WTC11 (cell line): ENCODE measurements around the gene TRUB1. TPM values are rescaled to one million over a fixed set of nuclear protein-coding genes. Genes with fewer than 3 reads are reported as not detected.

Source experiments
- ATAC-seq: fragments of 200-7000 bp; cut with Tn5 transposase; 2 replicates; pipeline ENCODE4 v1.10.0; 2021; ENCODE audit warnings: mild to moderate bottlenecking, moderate library complexity
- CTCF ChIA-PET: fragments of 300-600 bp; sonication (Branson Sonifier 250); formaldehyde crosslinking; loops from one replicate; lab custom pipeline; 2021; ENCODE audit warnings: antibody characterized with exemption; lab: Charles Lee
- POLR2A ChIA-PET: fragments of 350-600 bp; sonication (Branson Sonifier 250); formaldehyde crosslinking; loops from one replicate; lab custom pipeline; 2021; ENCODE audit warnings: antibody characterized with exemption; lab: Charles Lee
- DNase-seq: peaks from one replicate; pipeline ENCODE4 v3.0.0; 2021; ENCODE audit warnings: low spot score
- H3K27ac Mint-ChIP-seq: 2 replicates; pipeline ENCODE4 v1.8.0; 2021; ENCODE audit warnings: mixed read lengths
- H3K27me3 Mint-ChIP-seq: 2 replicates; pipeline ENCODE4 v1.8.0; 2021; ENCODE audit warnings: low read depth, mild to moderate bottlenecking, moderate library complexity, mixed read lengths
- H3K36me3 Mint-ChIP-seq: 2 replicates; pipeline ENCODE4 v1.8.0; 2021; ENCODE audit warnings: mixed read lengths
- H3K4me1 Mint-ChIP-seq: 2 replicates; pipeline ENCODE4 v1.8.0; 2022; ENCODE audit warnings: mixed read lengths
- H3K4me3 Mint-ChIP-seq: 2 replicates; pipeline ENCODE4 v1.8.0; 2021; ENCODE audit warnings: mild to moderate bottlenecking, moderate library complexity, mixed read lengths
- H3K9me3 Mint-ChIP-seq: 2 replicates; pipeline ENCODE4 v1.8.0; 2021; ENCODE audit warnings: mixed read lengths
- ATF1 ChIP-seq: sonication (generic); formaldehyde crosslinking; IDR thresholded peaks from 2 replicates; pipeline ENCODE4 v1.8.1; 2023; ENCODE audit warnings: mild to moderate bottlenecking, moderate library complexity, missing genetic modification reagents
- ATF3 ChIP-seq: sonication (generic); formaldehyde crosslinking; conservative IDR thresholded peaks from 2 replicates; pipeline ENCODE4 v1.8.1; 2022; ENCODE audit warnings: mild to moderate bottlenecking, missing genetic modification reagents
- FOXK1 ChIP-seq: sonication (generic); formaldehyde crosslinking; IDR thresholded peaks from 2 replicates; pipeline ENCODE4 v1.8.0; 2022; ENCODE audit warnings: mild to moderate bottlenecking, moderate library complexity, missing genetic modification reagents
- GRHL2 ChIP-seq: fragments of 250-450 bp; sonication (Bioruptor Pico); IDR thresholded peaks from 2 replicates; pipeline ENCODE4 v1.8.0; 2022; ENCODE audit warnings: mild to moderate bottlenecking, moderate library complexity; ENCODE audit not compliant: insufficient replicate concordance, severe bottlenecking
- JUN ChIP-seq: sonication (generic); formaldehyde crosslinking; IDR thresholded peaks from 2 replicates; pipeline ENCODE4 v1.8.0; 2023; ENCODE audit warnings: mild to moderate bottlenecking, missing genetic modification reagents
- NFE2L1 ChIP-seq: sonication (generic); formaldehyde crosslinking; IDR thresholded peaks from 2 replicates; pipeline ENCODE4 v1.8.1; 2023; ENCODE audit warnings: missing genetic modification reagents
- SMAD3 ChIP-seq: sonication (generic); formaldehyde crosslinking; IDR thresholded peaks from 2 replicates; pipeline ENCODE4 v1.8.0; 2022; ENCODE audit warnings: missing genetic modification reagents, mild to moderate bottlenecking, borderline replicate concordance
- TEAD4 ChIP-seq: sonication (generic); formaldehyde crosslinking; IDR thresholded peaks from 2 replicates; pipeline ENCODE4 v1.8.0; 2022; ENCODE audit warnings: mild to moderate bottlenecking, missing genetic modification reagents
- ZNF138 ChIP-seq: sonication (generic); formaldehyde crosslinking; conservative IDR thresholded peaks from 2 replicates; pipeline ENCODE4 v1.8.1; 2022; ENCODE audit warnings: mild to moderate bottlenecking, moderate library complexity, missing genetic modification reagents
- ZNF219 ChIP-seq: sonication (generic); formaldehyde crosslinking; IDR thresholded peaks from 2 replicates; pipeline ENCODE4 v1.8.0; 2023; ENCODE audit warnings: missing genetic modification reagents, mild to moderate bottlenecking, borderline replicate concordance
- ZNF281 ChIP-seq: sonication (generic); formaldehyde crosslinking; IDR thresholded peaks from 2 replicates; pipeline ENCODE4 v1.8.0; 2023; ENCODE audit warnings: mild to moderate bottlenecking, missing genetic modification reagents
- ZNF532 ChIP-seq: fragments of 250-450 bp; sonication (Bioruptor Pico); IDR thresholded peaks from 2 replicates; pipeline ENCODE4 v1.9.0; 2021; ENCODE audit warnings: mild to moderate bottlenecking, borderline replicate concordance
- total RNA-seq: library from RNA; stranded (reverse); gene quantifications from 3 replicates; pipeline ENCODE4 v1.2.3, GENCODE V29; 2021
- TF ChIP-seq, protein P1 (sequence below): fragments of 200-600 bp; IDR thresholded peaks from 2 replicates; pipeline ENCODE4 v1.8.0; 2022; ENCODE audit warnings: antibody characterized with exemption
- TF ChIP-seq, protein P2 (sequence below): fragments of 250-450 bp; sonication (Bioruptor Pico); conservative IDR thresholded peaks from 2 replicates; pipeline ENCODE4 v1.9.0; 2021; ENCODE audit warnings: mild to moderate bottlenecking
- TF ChIP-seq, protein P3 (sequence below): sonication (generic); formaldehyde crosslinking; IDR thresholded peaks from 2 replicates; pipeline ENCODE4 v1.8.1; 2023; ENCODE audit warnings: mild to moderate bottlenecking, missing genetic modification reagents
- TF ChIP-seq, protein P4 (sequence below): sonication (generic); formaldehyde crosslinking; IDR thresholded peaks from 2 replicates; pipeline ENCODE4 v1.8.0; 2022; ENCODE audit warnings: mild to moderate bottlenecking, missing genetic modification reagents
- TF ChIP-seq, protein P5 (sequence below): sonication (generic); formaldehyde crosslinking; IDR thresholded peaks from 2 replicates; pipeline ENCODE4 v1.8.1; 2023; ENCODE audit warnings: mild to moderate bottlenecking, missing genetic modification reagents, moderate library complexity

The TRUB1 gene
- total RNA-seq, 1 experiment from 2014 or later, result 27.8 TPM

DNA sequence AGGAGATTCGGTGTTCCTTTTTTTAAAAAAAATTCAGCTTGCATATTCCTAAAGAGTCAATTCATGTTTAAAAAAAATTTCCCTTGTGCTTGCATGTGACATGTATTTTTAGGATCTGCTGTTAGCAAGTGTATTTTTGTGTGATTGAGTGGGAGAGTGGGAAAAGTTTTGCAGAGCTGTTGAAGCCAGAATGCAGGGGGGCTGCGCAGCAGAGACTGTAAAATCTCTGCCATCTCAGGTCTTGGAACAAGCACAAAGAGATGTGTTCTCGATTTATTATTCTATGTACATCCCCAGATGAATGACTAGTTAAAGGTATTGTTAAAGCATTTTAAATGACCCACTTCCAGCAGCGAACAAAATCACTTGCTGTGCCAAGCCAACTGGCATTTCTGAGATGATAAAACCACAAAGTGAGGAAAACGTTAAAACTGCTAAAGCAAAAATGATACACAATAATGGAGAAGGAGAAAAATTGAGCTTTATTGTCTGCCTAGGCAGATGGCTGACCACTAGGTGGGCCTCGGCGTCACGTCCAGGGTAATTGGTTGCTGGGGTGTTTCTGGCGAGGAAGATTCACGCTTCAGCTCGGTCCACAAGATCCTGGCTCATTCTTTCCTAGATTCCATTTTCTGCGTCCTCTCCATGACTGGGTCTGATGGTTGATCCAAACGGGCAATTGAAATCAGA, 88.2 kb downstream of the TRUB1 start (continued):
- TF ChIP-seq, protein P1, sequence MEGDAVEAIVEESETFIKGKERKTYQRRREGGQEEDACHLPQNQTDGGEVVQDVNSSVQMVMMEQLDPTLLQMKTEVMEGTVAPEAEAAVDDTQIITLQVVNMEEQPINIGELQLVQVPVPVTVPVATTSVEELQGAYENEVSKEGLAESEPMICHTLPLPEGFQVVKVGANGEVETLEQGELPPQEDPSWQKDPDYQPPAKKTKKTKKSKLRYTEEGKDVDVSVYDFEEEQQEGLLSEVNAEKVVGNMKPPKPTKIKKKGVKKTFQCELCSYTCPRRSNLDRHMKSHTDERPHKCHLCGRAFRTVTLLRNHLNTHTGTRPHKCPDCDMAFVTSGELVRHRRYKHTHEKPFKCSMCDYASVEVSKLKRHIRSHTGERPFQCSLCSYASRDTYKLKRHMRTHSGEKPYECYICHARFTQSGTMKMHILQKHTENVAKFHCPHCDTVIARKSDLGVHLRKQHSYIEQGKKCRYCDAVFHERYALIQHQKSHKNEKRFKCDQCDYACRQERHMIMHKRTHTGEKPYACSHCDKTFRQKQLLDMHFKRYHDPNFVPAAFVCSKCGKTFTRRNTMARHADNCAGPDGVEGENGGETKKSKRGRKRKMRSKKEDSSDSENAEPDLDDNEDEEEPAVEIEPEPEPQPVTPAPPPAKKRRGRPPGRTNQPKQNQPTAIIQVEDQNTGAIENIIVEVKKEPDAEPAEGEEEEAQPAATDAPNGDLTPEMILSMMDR, result no peak
- TF ChIP-seq, all 79 proteins: peak for 0

DNA sequence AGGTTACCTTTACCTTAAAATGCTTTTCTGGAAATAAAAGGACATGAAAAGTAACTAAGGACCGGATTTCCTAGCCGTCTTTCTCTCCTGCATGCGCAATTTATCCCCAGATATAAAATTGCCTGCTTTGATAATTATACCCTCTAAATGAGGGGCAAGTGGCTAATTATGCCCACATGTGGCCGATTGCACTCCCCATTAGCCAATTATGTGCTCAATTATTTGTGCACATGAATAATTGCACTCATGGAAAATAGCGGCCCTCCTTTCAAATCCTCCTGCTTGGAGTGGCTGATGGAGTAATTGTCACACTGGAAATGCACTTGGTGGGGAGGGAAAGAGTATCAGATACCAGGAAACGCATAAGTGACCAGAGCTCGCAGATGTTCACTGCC, 88.7 kb downstream of the TRUB1 start:
- ChIA-PET CTCF (interaction anchor here (0.7 to 2.1 kb wide), 9 partner anchors 8 to 150 kb away, joined by 3 to 8 read pairs (median 3); no protein-coding TSS in a partner anchor), POLR2A (interaction anchor here (0.6 kb wide), 1 partner anchor 15 kb away, joined by 3 read pairs; no protein-coding TSS in a partner anchor)
- Mint-ChIP-seq H3K27ac (no peak overlapping the region), H3K4me3 (no peak overlapping the region), H3K36me3 (no peaks in the 10 kb centered on the region), H3K4me1 (peaks cover 28% of the 10 kb centered on the region), H3K27me3 (no peaks in the 10 kb centered on the region), H3K9me3 (no peaks in the 10 kb centered on the region)
- ATAC-seq, result no peak
- TF ChIP-seq, protein P2, sequence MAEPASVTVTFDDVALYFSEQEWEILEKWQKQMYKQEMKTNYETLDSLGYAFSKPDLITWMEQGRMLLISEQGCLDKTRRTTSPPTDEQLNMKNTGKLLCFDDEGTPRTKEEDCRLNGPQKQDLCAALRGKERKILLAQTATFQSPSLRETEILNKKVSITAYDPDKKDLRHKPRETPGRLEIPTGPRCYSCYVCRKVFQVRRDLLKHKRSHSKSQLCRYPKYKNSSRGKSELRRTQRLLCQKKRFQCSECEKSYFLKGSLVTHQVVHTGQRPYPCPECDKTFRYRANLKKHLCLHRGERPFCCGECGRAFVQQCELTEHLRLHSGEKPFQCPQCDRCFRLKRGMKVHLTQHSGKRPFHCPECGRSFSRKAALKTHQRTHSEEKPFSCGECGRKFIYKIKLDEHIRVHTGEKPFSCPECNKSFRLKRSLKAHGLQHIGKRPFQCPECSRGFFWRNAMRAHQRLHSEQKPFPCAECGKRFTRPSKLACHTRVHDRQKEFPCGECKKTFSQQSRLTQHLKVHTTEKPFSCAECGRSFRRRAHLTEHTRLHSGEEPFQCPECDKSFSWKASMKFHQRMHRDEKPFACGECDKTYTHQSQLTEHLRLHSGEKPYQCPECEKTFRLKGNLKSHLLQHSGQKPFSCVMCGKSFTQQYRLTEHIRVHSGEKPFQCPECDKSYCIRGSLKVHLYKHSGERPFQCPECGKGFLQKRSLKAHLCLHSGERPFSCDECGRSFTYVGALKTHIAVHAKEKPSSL (CRISPR knock-in tag), result no peak
- no peak for TF ChIP-seq ZNF219 (CRISPR knock-in tag)
- TF ChIP-seq ZNF138 (CRISPR knock-in tag), result no peak
- TF ChIP-seq FOXK1 (CRISPR knock-in tag), result no peak
- no peak for TF ChIP-seq ZNF281 (CRISPR knock-in tag)
- TF ChIP-seq, protein P3, sequence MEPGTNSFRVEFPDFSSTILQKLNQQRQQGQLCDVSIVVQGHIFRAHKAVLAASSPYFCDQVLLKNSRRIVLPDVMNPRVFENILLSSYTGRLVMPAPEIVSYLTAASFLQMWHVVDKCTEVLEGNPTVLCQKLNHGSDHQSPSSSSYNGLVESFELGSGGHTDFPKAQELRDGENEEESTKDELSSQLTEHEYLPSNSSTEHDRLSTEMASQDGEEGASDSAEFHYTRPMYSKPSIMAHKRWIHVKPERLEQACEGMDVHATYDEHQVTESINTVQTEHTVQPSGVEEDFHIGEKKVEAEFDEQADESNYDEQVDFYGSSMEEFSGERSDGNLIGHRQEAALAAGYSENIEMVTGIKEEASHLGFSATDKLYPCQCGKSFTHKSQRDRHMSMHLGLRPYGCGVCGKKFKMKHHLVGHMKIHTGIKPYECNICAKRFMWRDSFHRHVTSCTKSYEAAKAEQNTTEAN, result no peak
- TF ChIP-seq GRHL2, result no peak
- no peak for TF ChIP-seq ATF3 (CRISPR knock-in tag)
- no peak for TF ChIP-seq JUN (CRISPR knock-in tag)
- no peak for TF ChIP-seq NFE2L1 (CRISPR knock-in tag)
- TF ChIP-seq ZNF532 (CRISPR knock-in tag), result no peak
- TF ChIP-seq, protein P4, sequence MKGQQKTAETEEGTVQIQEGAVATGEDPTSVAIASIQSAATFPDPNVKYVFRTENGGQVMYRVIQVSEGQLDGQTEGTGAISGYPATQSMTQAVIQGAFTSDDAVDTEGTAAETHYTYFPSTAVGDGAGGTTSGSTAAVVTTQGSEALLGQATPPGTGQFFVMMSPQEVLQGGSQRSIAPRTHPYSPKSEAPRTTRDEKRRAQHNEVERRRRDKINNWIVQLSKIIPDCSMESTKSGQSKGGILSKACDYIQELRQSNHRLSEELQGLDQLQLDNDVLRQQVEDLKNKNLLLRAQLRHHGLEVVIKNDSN (CRISPR knock-in tag), result no peak
- TF ChIP-seq ATF1 (CRISPR knock-in tag), result no peak
- no peak for TF ChIP-seq SMAD3
- TF ChIP-seq, protein P5, sequence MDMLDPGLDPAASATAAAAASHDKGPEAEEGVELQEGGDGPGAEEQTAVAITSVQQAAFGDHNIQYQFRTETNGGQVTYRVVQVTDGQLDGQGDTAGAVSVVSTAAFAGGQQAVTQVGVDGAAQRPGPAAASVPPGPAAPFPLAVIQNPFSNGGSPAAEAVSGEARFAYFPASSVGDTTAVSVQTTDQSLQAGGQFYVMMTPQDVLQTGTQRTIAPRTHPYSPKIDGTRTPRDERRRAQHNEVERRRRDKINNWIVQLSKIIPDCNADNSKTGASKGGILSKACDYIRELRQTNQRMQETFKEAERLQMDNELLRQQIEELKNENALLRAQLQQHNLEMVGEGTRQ (CRISPR knock-in tag), result no peak
- no peak for TF ChIP-seq TEAD4
- DNase-seq, result no peak
